IMR-90 (cell line): Measurements from ENCODE around the gene TSPYL1. TPM values are rescaled to one million over a fixed set of nuclear protein-coding genes. Genes with fewer than 3 reads are reported as not detected.

Experiments used
- ATAC-seq: fragments of 200-7000 bp; cut with Tn5 transposase; 2 replicates; pipeline ENCODE4 v1.9.1; 2020; ENCODE audit warnings: low read depth, mild to moderate bottlenecking, moderate library complexity
- BruUV-seq: library from RNA; stranded (reverse); fragments of 400-500 nt; replicated peaks from 2 replicates; lab custom pipeline; 2021; lab: Mats Ljungman, UMichigan
- CTCF ChIA-PET: fragments of 300-600 bp; formaldehyde crosslinking; extraction: SDS; loops from one replicate; lab custom pipeline; 2021; ENCODE audit warnings: antibody characterized with exemption; lab: Yijun Ruan, JAX
- POLR2A ChIA-PET: fragments of 300-600 bp; sonication (Branson Sonifier 250); formaldehyde crosslinking; loops from one replicate; lab custom pipeline; 2022; ENCODE audit warnings: antibody characterized with exemption; ENCODE audit not compliant: unreplicated experiment; lab: Charles Lee
- DNase-seq: peaks from one replicate; pipeline ENCODE4 v3.0.0; 2013
- H2AFZ ChIP-seq: replicated peaks from 2 replicates; pipeline ENCODE3; 2013; ENCODE audit warnings: low read length, mild to moderate bottlenecking; ENCODE audit not compliant: poor library complexity
- H2AK5ac ChIP-seq: 2 replicates; pipeline ENCODE4 v1.6.1; 2013; ENCODE audit warnings: low read depth, low read length, inconsistent platforms
- H2AK9ac ChIP-seq: replicated peaks from 2 replicates; pipeline ENCODE3; 2013; ENCODE audit warnings: mild to moderate bottlenecking, low read depth, low read length, moderate library complexity; ENCODE audit not compliant: poor library complexity
- H2BK120ac ChIP-seq: 2 replicates; pipeline ENCODE4 v1.6.1; 2013; ENCODE audit warnings: low read depth, low read length, inconsistent platforms
- H2BK15ac ChIP-seq: 3 replicates; pipeline ENCODE4 v1.6.1; 2013; ENCODE audit warnings: low read depth, low read length, inconsistent platforms
- H2BK20ac ChIP-seq: 2 replicates; pipeline ENCODE4 v1.6.1; 2013; ENCODE audit warnings: low read depth, mild to moderate bottlenecking, inconsistent platforms, low read length, moderate library complexity
- H2BK5ac ChIP-seq: 2 replicates; pipeline ENCODE4 v1.6.1; 2013; ENCODE audit warnings: mild to moderate bottlenecking, low read depth, low read length, inconsistent platforms; ENCODE audit not compliant: poor library complexity, severe bottlenecking
- H3K14ac ChIP-seq: replicated peaks from 2 replicates; pipeline ENCODE4 v1.6.1; 2013; ENCODE audit warnings: low read depth, low read length, inconsistent platforms
- H3K18ac ChIP-seq: 2 replicates; pipeline ENCODE4 v1.6.1; 2013; ENCODE audit warnings: low read depth, low read length, control low read depth
- H3K23ac ChIP-seq: 2 replicates; pipeline ENCODE4 v1.6.1; 2013; ENCODE audit warnings: low read depth, low read length, inconsistent platforms
- H3K27ac ChIP-seq: 2 replicates; pipeline ENCODE4 v1.5.1; 2013; ENCODE audit warnings: mild to moderate bottlenecking, control low read depth, low read length; ENCODE audit not compliant: insufficient read depth
- H3K27me3 ChIP-seq: 2 replicates; pipeline ENCODE4 v1.6.1; 2013; ENCODE audit warnings: low read length; ENCODE audit not compliant: control insufficient read depth, insufficient read depth
- H3K36me3 ChIP-seq: 2 replicates; pipeline ENCODE4 v1.6.1; 2013; ENCODE audit warnings: low read length, mixed read lengths; ENCODE audit not compliant: control insufficient read depth, insufficient read depth
- H3K4ac ChIP-seq: 2 replicates; pipeline ENCODE4 v1.6.1; 2013; ENCODE audit warnings: low read depth, low read length, inconsistent platforms
- H3K4me1 ChIP-seq: 2 replicates; pipeline ENCODE4 v1.6.1; 2013; ENCODE audit warnings: low read length, mixed read lengths; ENCODE audit not compliant: control insufficient read depth, insufficient read depth
- H3K4me2 ChIP-seq: 2 replicates; pipeline ENCODE4 v1.6.1; 2013; ENCODE audit warnings: low read depth, mild to moderate bottlenecking, control low read depth, low read length, moderate library complexity
- H3K4me3 ChIP-seq: 2 replicates; pipeline ENCODE4 v1.5.1; 2013; ENCODE audit warnings: low read depth, mild to moderate bottlenecking, control low read depth, low read length, moderate library complexity; ENCODE audit not compliant: insufficient read depth
- H3K56ac ChIP-seq: 2 replicates; pipeline ENCODE4 v1.6.1; 2013; ENCODE audit warnings: low read length, inconsistent platforms; ENCODE audit not compliant: insufficient read depth; ENCODE audit errors: extremely low read depth
- H3K79me1 ChIP-seq, 2 experiments: 2 replicates each; pipeline ENCODE4 v1.6.1; 2013; ENCODE audit warnings: low read length in 2 of 2, inconsistent platforms in 1 of 2, low read depth in 1 of 2
- H3K9ac ChIP-seq: 2 replicates; pipeline ENCODE4 v1.6.1; 2013; ENCODE audit warnings: low read depth, low read length, control low read depth
- H3K9me1 ChIP-seq: 2 replicates; pipeline ENCODE4 v1.6.1; 2013; ENCODE audit warnings: low read length, inconsistent platforms; ENCODE audit not compliant: insufficient read depth
- H3K9me3 ChIP-seq: 2 replicates; pipeline ENCODE4 v1.6.1; 2013; ENCODE audit warnings: low read length; ENCODE audit not compliant: control insufficient read depth, insufficient read depth
- H4K20me1 ChIP-seq: 2 replicates; pipeline ENCODE4 v1.6.1; 2013; ENCODE audit warnings: low read length, inconsistent platforms; ENCODE audit not compliant: insufficient read depth
- H4K5ac ChIP-seq: 2 replicates; pipeline ENCODE4 v1.6.1; 2013; ENCODE audit warnings: mild to moderate bottlenecking, low read depth, low read length, control low read depth
- H4K8ac ChIP-seq, 2 experiments: 2 replicates each; pipeline ENCODE4 v1.6.1; 2013; ENCODE audit warnings: low read depth in 2 of 2, low read length in 2 of 2, control low read depth in 1 of 2, inconsistent platforms in 1 of 2
- H4K91ac ChIP-seq: 2 replicates; pipeline ENCODE4 v1.6.1; 2013; ENCODE audit warnings: low read depth, low read length, inconsistent platforms; ENCODE audit not compliant: insufficient read depth
- BHLHE40 ChIP-seq: fragments of 150-350 bp; IDR thresholded peaks from 2 replicates; pipeline ENCODE4 v1.6.1; 2016; ENCODE audit warnings: mild to moderate bottlenecking, low read depth, low read length
- CEBPB ChIP-seq: IDR thresholded peaks from 2 replicates; pipeline ENCODE4 v1.6.1; 2012; ENCODE audit warnings: low read depth, low read length, improper control_type of control experiment
- CHD1 ChIP-seq: IDR thresholded peaks from 2 replicates; pipeline ENCODE4 v1.6.1; 2012; ENCODE audit warnings: low read depth, low read length, improper control_type of control experiment
- CTCF ChIP-seq: conservative IDR thresholded peaks from 2 replicates; pipeline ENCODE4 v1.5.1; 2012; ENCODE audit warnings: mild to moderate bottlenecking, low read depth, low read length, improper control_type of control experiment
- ELK1 ChIP-seq: fragments of 150-350 bp; IDR thresholded peaks from 2 replicates; pipeline ENCODE4 v1.6.1; 2016; ENCODE audit warnings: low read depth, mild to moderate bottlenecking, low read length, moderate library complexity, borderline replicate concordance
- FOS ChIP-seq: fragments of 150-350 bp; IDR thresholded peaks from 2 replicates; pipeline ENCODE4 v1.6.1; 2016; ENCODE audit warnings: low read depth, low read length
- MAFK ChIP-seq: IDR thresholded peaks from 2 replicates; pipeline ENCODE4 v1.6.1; 2012; ENCODE audit warnings: low read depth, low read length, improper control_type of control experiment
- MAZ ChIP-seq: IDR thresholded peaks from 2 replicates; pipeline ENCODE4 v1.6.1; 2012; ENCODE audit warnings: low read depth, mild to moderate bottlenecking, low read length, improper control_type of control experiment, moderate library complexity, borderline replicate concordance
- MXI1 ChIP-seq: IDR thresholded peaks from 2 replicates; pipeline ENCODE4 v1.6.1; 2012; ENCODE audit warnings: low read depth, mild to moderate bottlenecking, low read length, moderate library complexity, borderline replicate concordance
- NFE2L2 ChIP-seq: fragments of 150-350 bp; IDR thresholded peaks from 2 replicates; pipeline ENCODE4 v1.6.1; 2016; ENCODE audit warnings: low read depth, mild to moderate bottlenecking, low read length
- POLR2A ChIP-seq: IDR thresholded peaks from 2 replicates; pipeline ENCODE4 v1.6.1; 2012; ENCODE audit warnings: mild to moderate bottlenecking, low read depth, low read length
- RAD21 ChIP-seq: IDR thresholded peaks from 2 replicates; pipeline ENCODE4 v1.6.1; 2012; ENCODE audit warnings: low read length, improper control_type of control experiment
- RCOR1 ChIP-seq: IDR thresholded peaks from 2 replicates; pipeline ENCODE4 v1.6.1; 2012; ENCODE audit warnings: mild to moderate bottlenecking, low read length, improper control_type of control experiment; ENCODE audit not compliant: insufficient replicate concordance
- RFX5 ChIP-seq: IDR thresholded peaks from 2 replicates; pipeline ENCODE4 v1.8.0; 2012; ENCODE audit warnings: low read depth, mild to moderate bottlenecking, low read length, moderate library complexity
- SMC3 ChIP-seq: fragments of 150-350 bp; IDR thresholded peaks from 2 replicates; pipeline ENCODE4 v1.6.1; 2016; ENCODE audit warnings: low read depth, mild to moderate bottlenecking, antibody characterized with exemption, low read length, moderate library complexity
- USF2 ChIP-seq: fragments of 150-350 bp; IDR thresholded peaks from 2 replicates; pipeline ENCODE4 v1.6.1; 2017; ENCODE audit warnings: mild to moderate bottlenecking, antibody characterized with exemption, low read length, low read depth
- WGBS, 2 experiments: methylation state at CpG; one replicate each; pipeline versions ENCODE4 v1.1.5 to v1.1.7; 2013; ENCODE audit warnings: missing lambda C conversion rate in 2 of 2; ENCODE audit not compliant: insufficient read length in 1 of 2; ENCODE audit errors: extremely low coverage in 2 of 2; 5-methylcytosine and 5-hydroxymethylcytosine counted together
- dilution Hi-C: fragments of 300-500 bp; cut with HindIII; formaldehyde crosslinking; loops from one replicate; pipeline ENCODE4 v1.14.3; 2018; ENCODE audit warnings: low sequenced_read_pairs; ENCODE audit not compliant: unreplicated experiment
- in situ Hi-C: fragments of 300-500 bp; cut with MboI; formaldehyde crosslinking; loops from 3 replicates; pipeline ENCODE4 v1.14.3; 2019; ENCODE audit warnings: low sequenced_read_pairs, inconsistent platforms, mixed read lengths
- intact Hi-C: fragments of 100-400 bp; cut with micrococcal nuclease; formaldehyde crosslinking; loops from 2 replicates; pipeline ENCODE4 v1.10.0; 2022
- polyA plus RNA-seq, 3 experiments: library from polyadenylated mRNA; depleted of rRNA; stranded (reverse); fragments of >200 nt; gene quantifications; 2 replicates each; pipeline ENCODE4 v1.2.3, GENCODE V29; 2012; ENCODE audit warnings: low replicate concordance in 1 of 3
- total RNA-seq: library from RNA; depleted of rRNA; stranded (reverse); fragments of >200 nt; gene quantifications from 2 replicates; pipeline ENCODE4 v1.2.3, GENCODE V29; 2012

TSPYL1 gene
- total and polyA plus RNA-seq, 2 of the 4 experiments (the other 2 are of a cell fraction), result 32.4 to 111 TPM

GRCh38 chr6:116239856-116240255 is 39.9 kb downstream of the TSPYL1 start:
- Histone ChIP-seq H3K9me1 (0 out of 2 replicates have a peak, but pooled peaks cover 3% of the 10 kb centered on the region), H4K5ac (no peak overlapping the region), H4K91ac (no peak overlapping the region), H3K9ac (no peak overlapping the region), H3K4me1 (no peaks in the 10 kb centered on the region; the same call in 1 of the 2 replicates), H2BK5ac (no peak overlapping the region), H2AK9ac (no peak overlapping the region), H3K36me3 (0 out of 2 replicates have a peak, but pooled peaks cover 3% of the 10 kb centered on the region), H3K14ac (no peak overlapping the region), H4K20me1 (no peaks in the 10 kb centered on the region), H3K9me3 (no peaks in the 10 kb centered on the region), H2BK120ac (no peak overlapping the region), H3K27ac (no peak overlapping the region), H2BK15ac (no peak overlapping the region), H3K27me3 (no peaks in the 10 kb centered on the region), H3K23ac (no peak overlapping the region), H2BK20ac (no peak overlapping the region), H3K18ac (no peak overlapping the region), H2AFZ (no peak overlapping the region), H4K8ac (no peak overlapping the region), H3K4me2 (no peak overlapping the region), H3K79me1 (no peaks in the 10 kb centered on the region; a peak in 1 of 4 replicates), H2AK5ac (no peak overlapping the region), H3K4ac (no peak overlapping the region), H3K4me3 (no peak overlapping the region), H3K56ac (no peak overlapping the region)
- POLR2A ChIA-PET, result no interaction called here
- ATAC-seq (no peak), DNase-seq (no peak)
- BruUV-seq, result no TSS peak
- no peak for TF ChIP-seq FOS
- TF ChIP-seq SMC3, result no peak
- TF ChIP-seq RFX5, result no peak
- no peak for TF ChIP-seq NFE2L2
- TF ChIP-seq MAFK, result no peak
- no peak for TF ChIP-seq MXI1
- no peak for TF ChIP-seq CEBPB
- TF ChIP-seq ELK1, result no peak
- no peak for TF ChIP-seq USF2
- TF ChIP-seq RAD21, result no peak
- no peak for TF ChIP-seq CHD1
- no peak for TF ChIP-seq BHLHE40
- TF ChIP-seq RCOR1, result no peak
- no peak for TF ChIP-seq CTCF
- TF ChIP-seq POLR2A, result no peak
- TF ChIP-seq MAZ, result no peak
- CTCF ChIA-PET, result no interaction called here
- intact Hi-C loops, result no loop called here
- 100% methylated on average over 1 of the region's 1 CpG; no CpG with 5 or more reads in 1 of the 2 experiments for WGBS, 2 experiments
- dilution Hi-C loops, result no loop called here
- in situ Hi-C loops, result no loop called here
